Panc1 (cell line): Measurements from ENCODE around the gene LRRC71. TPM values are rescaled to one million over a fixed set of nuclear protein-coding genes. Genes with fewer than 3 reads are reported as not detected.

Experiments used
- ATAC-seq: fragments of 200-7000 bp; cut with Tn5 transposase; 2 replicates; pipeline ENCODE4 v1.9.1; 2020; ENCODE audit warnings: mild to moderate bottlenecking, moderate library complexity
- BruUV-seq: library from RNA; stranded (reverse); fragments of 400-500 nt; replicated peaks from 2 replicates; lab custom pipeline; 2021; lab: Mats Ljungman, UMichigan
- CTCF ChIA-PET: fragments of 300-600 bp; sonication (Branson Sonifier 250); formaldehyde crosslinking; loops from one replicate; lab custom pipeline; 2022; ENCODE audit warnings: antibody characterized with exemption; lab: Charles Lee
- POLR2A ChIA-PET: fragments of 300-600 bp; sonication (Branson Sonifier 250); formaldehyde crosslinking; loops from one replicate; lab custom pipeline; 2022; ENCODE audit warnings: antibody characterized with exemption; lab: Charles Lee
- DNase-seq: peaks from one replicate; pipeline ENCODE4 v3.0.0-alpha.2; 2010; ENCODE audit warnings: low read depth, low spot score
- H3K27ac ChIP-seq: 2 replicates; pipeline ENCODE4 v1.5.1; 2011; ENCODE audit warnings: mild to moderate bottlenecking, low read length, inconsistent platforms
- H3K27me3 ChIP-seq: fragments of 200-500 bp; sonication (Bioruptor generic); 2 replicates; pipeline ENCODE4 v1.6.0; 2014; ENCODE audit warnings: low read length, inconsistent platforms; ENCODE audit not compliant: control insufficient read depth, insufficient read depth
- H3K36me3 ChIP-seq: fragments of 200-500 bp; sonication (Bioruptor generic); 2 replicates; pipeline ENCODE4 v1.5.1; 2014; ENCODE audit warnings: inconsistent platforms, mild to moderate bottlenecking, low read length, moderate library complexity; ENCODE audit not compliant: control insufficient read depth, insufficient read depth
- H3K4me1 ChIP-seq: 2 replicates; pipeline ENCODE4 v1.5.1; 2011; ENCODE audit warnings: inconsistent platforms, mild to moderate bottlenecking, low read length, moderate library complexity; ENCODE audit not compliant: control insufficient read depth, insufficient read depth
- H3K4me3 ChIP-seq, 2 experiments: 2 replicates each; pipeline ENCODE4 v1.5.1; 2011 to 2012; ENCODE audit warnings: low read depth in 2 of 2, low read length in 2 of 2, mild to moderate bottlenecking in 2 of 2, inconsistent platforms in 1 of 2, moderate library complexity in 1 of 2
- H3K9me3 ChIP-seq: fragments of 200-500 bp; sonication (Bioruptor generic); 2 replicates; pipeline ENCODE4 v1.5.1; 2014; ENCODE audit warnings: low read depth, mild to moderate bottlenecking, inconsistent platforms, low read length, moderate library complexity; ENCODE audit not compliant: control insufficient read depth, insufficient read depth
- POLR2AphosphoS5 ChIP-seq: IDR thresholded peaks from 2 replicates; pipeline ENCODE4 v1.6.1; 2012; ENCODE audit warnings: mild to moderate bottlenecking, low read depth, low read length, moderate library complexity
- REST ChIP-seq, 2 experiments: IDR thresholded peaks; 2 replicates each; pipeline ENCODE4 v1.6.1; 2011 to 2012; ENCODE audit warnings: low read depth in 2 of 2, control low read depth in 1 of 2, low read length in 1 of 2, mild to moderate bottlenecking in 1 of 2, moderate library complexity in 1 of 2; ENCODE audit not compliant: insufficient read depth in 1 of 2
- SIN3A ChIP-seq: IDR thresholded peaks from 2 replicates; pipeline ENCODE4 v1.6.1; 2012; ENCODE audit warnings: low read depth, mild to moderate bottlenecking, low read length, moderate library complexity, borderline replicate concordance; ENCODE audit not compliant: insufficient read depth
- TCF7L2 ChIP-seq: IDR thresholded peaks from 2 replicates; pipeline ENCODE4 v1.6.1; 2011; ENCODE audit warnings: mild to moderate bottlenecking, low read depth, low read length, inconsistent platforms
- in situ Hi-C: cut with HindIII; loops from 2 replicates; pipeline ENCODE4 v1.10.0; 2016; ENCODE audit warnings: low sequenced_read_pairs, low pct_unique_long_range_greater_than_20kb
- intact Hi-C: fragments of 100-400 bp; cut with micrococcal nuclease; formaldehyde crosslinking; loops from one replicate; pipeline ENCODE4 v1.10.0; 2022; ENCODE audit not compliant: unreplicated experiment
- total RNA-seq: library from RNA; stranded (reverse); gene quantifications from one replicate; pipeline ENCODE4 v1.2.1, GENCODE V29; 2021; ENCODE audit not compliant: unreplicated experiment
- TF ChIP-seq, protein P1 (sequence below): fragments of 450-650 bp; IDR thresholded peaks from 2 replicates; pipeline ENCODE4 v1.5.1; 2017; ENCODE audit warnings: mild to moderate bottlenecking

LRRC71 gene
- total RNA-seq, 1 experiment from 2014 or later, result 0.77 TPM

GRCh38 chr1:156896490-156897033 lies 23.9 kb upstream of the LRRC71 start:
- DNase-seq, result peak; percentile 76
- peak overlapping the region; percentile 91 for H3K27ac ChIP-seq
- no peaks in the 10 kb centered on the region for H3K27me3 ChIP-seq
- ATAC-seq, result peak; percentile 75
- BruUV-seq, result no TSS peak
- intact Hi-C loops (no loop called here), in situ Hi-C loops (no loop called here)
- H3K36me3 ChIP-seq, result no peaks in the 10 kb centered on the region
- H3K4me1 ChIP-seq, result peaks cover 67% of the 10 kb centered on the region
- H3K4me3 ChIP-seq, result peak overlapping the region in 1 of 2 experiments; percentile 32; a peak in 2 of 4 replicates
- H3K9me3 ChIP-seq, result no peaks in the 10 kb centered on the region
- CTCF ChIA-PET, result no interaction called here
- POLR2A ChIA-PET, result no interaction called here
- TF ChIP-seq SIN3A (no peak), REST (IDR thresholded peaks at IDR 0.05; ENCODE audit: insufficient read depth in 1 of 2, low read depth in 2 of 2, low read length in 1 of 2) (no peak), POLR2AphosphoS5 (no peak), TCF7L2 (no peak; the same call in 1 of the 2 replicates)
- TF ChIP-seq, protein P1, sequence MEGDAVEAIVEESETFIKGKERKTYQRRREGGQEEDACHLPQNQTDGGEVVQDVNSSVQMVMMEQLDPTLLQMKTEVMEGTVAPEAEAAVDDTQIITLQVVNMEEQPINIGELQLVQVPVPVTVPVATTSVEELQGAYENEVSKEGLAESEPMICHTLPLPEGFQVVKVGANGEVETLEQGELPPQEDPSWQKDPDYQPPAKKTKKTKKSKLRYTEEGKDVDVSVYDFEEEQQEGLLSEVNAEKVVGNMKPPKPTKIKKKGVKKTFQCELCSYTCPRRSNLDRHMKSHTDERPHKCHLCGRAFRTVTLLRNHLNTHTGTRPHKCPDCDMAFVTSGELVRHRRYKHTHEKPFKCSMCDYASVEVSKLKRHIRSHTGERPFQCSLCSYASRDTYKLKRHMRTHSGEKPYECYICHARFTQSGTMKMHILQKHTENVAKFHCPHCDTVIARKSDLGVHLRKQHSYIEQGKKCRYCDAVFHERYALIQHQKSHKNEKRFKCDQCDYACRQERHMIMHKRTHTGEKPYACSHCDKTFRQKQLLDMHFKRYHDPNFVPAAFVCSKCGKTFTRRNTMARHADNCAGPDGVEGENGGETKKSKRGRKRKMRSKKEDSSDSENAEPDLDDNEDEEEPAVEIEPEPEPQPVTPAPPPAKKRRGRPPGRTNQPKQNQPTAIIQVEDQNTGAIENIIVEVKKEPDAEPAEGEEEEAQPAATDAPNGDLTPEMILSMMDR, result no peak

DNA sequence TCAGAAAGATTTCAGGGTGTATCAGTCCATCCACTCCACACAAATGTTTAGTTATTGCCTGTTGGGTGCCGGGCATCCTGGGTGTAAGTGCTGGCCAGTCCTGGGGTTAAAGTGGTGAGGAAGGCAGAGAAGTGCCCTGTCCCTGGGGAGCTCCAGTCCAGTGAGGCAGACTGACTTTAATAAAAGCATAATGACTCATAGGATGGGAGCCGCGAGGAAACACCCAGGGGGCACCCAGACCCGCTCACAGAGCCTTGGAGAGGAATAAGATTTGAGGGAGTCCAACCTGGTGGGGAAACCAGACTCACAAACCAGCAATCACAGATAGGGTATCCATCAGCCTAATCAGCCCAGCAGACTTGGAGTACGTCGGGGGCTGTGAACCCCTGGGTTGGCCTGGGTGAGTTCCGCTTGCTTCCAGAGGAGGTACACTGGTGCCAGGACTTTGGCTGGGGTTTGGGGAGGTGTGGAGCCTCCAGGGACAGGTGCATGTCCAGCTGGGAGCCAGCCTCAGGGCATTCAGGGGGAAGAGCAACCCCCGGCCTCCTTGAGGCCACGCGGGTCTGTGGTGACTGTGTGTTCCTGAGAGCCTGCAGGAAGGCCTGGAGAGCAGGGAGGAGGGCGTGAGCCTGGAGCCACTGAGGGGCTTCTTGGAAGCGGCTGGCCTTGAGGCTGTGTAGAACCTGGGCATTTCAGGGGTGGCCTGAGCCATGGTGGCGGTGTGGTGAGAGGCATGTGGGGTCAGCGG lies 23.2 kb upstream of the LRRC71 start:
- Histone ChIP-seq H3K4me3 (peak overlapping the region in 1 of 2 experiments; percentile 15; a peak in 2 of 4 replicates), H3K36me3 (no peaks in the 10 kb centered on the region), H3K27me3 (no peaks in the 10 kb centered on the region), H3K27ac (peak overlapping the region; percentile 91), H3K4me1 (peaks cover 67% of the 10 kb centered on the region), H3K9me3 (no peaks in the 10 kb centered on the region)
- DNase-seq (no peak), ATAC-seq (peak; percentile 47)
- BruUV-seq, result no TSS peak
- no peak for TF ChIP-seq REST (IDR thresholded peaks at IDR 0.05; ENCODE audit: insufficient read depth in 1 of 2, low read depth in 2 of 2, low read length in 1 of 2)
- TF ChIP-seq SIN3A, result no peak
- TF ChIP-seq, protein P1, result no peak
- TF ChIP-seq TCF7L2, result no peak
- TF ChIP-seq POLR2AphosphoS5, result no peak
- in situ Hi-C loops (no loop called here), intact Hi-C loops (no loop called here)
- CTCF ChIA-PET, result no interaction called here
- POLR2A ChIA-PET, result no interaction called here
